Activated CD4-positive, alpha-beta T cell treated with anti-CD3 and anti-CD28 coated beads, Interleukin-10, Interleukin-2, amounts not matched to agents 100 ng/mL and 50 ng/mL, durations not matched to agents 16 hours and 8 hours (primary cell): ENCODE data around the gene ARCN1.

ENCODE experiments used
- DNase-seq: peaks from one replicate; pipeline ENCODE4 v3.0.0-alpha.2; 2020

Gene ARCN1

GRCh38 chr11:118622376-118623268, 50.4 kb downstream of the ARCN1 start:
- no peak for DNase-seq

- no peak for DNase-seq
Observed at GRCh38 chr11:118623269-118623655, 51.1 kb downstream of the ARCN1 start.

- DNase-seq, result no peak
Observed at GRCh38 chr11:118625036-118625690, 53.0 kb downstream of the ARCN1 start.

GRCh38 chr11:118625976-118626375, 53.8 kb downstream of the ARCN1 start:
- DNase-seq, result no peak

GRCh38 chr11:118627566-118627965, 55.4 kb downstream of the ARCN1 start:
- no peak for DNase-seq

GRCh38 chr11:118628031-118628430, 55.8 kb downstream of the ARCN1 start:
- no peak for DNase-seq

GRCh38 chr11:118628432-118628831, 56.2 kb downstream of the ARCN1 start:
- no peak for DNase-seq

GRCh38 chr11:118628861-118629549, 56.8 kb downstream of the ARCN1 start:
- DNase-seq, result no peak

- DNase-seq, result no peak
Observed at GRCh38 chr11:118629761-118630661, 57.8 kb downstream of the ARCN1 start.

GRCh38 chr11:118631142-118631909, 59.1 kb downstream of the ARCN1 start:
- no peak for DNase-seq

GRCh38 chr11:118632577-118633318, 60.5 kb downstream of the ARCN1 start:
- no peak for DNase-seq

- DNase-seq, result no peak
Observed at GRCh38 chr11:118633319-118633690, 61.1 kb downstream of the ARCN1 start.

GRCh38 chr11:118633979-118634378, 61.8 kb downstream of the ARCN1 start:
- no peak for DNase-seq

- no peak for DNase-seq
Observed at GRCh38 chr11:118634431-118635236, 62.4 kb downstream of the ARCN1 start.

- no peak for DNase-seq
Observed at GRCh38 chr11:118635237-118635591, 63.0 kb downstream of the ARCN1 start.

GRCh38 chr11:118635642-118636041, 63.4 kb downstream of the ARCN1 start:
- DNase-seq, result no peak

- DNase-seq, result no peak
Observed at GRCh38 chr11:118636569-118637290, 64.5 kb downstream of the ARCN1 start.

- no peak for DNase-seq
Observed at GRCh38 chr11:118638726-118639125, 66.5 kb downstream of the ARCN1 start.

GRCh38 chr11:118639899-118640298, 67.7 kb downstream of the ARCN1 start:
- DNase-seq, result no peak
